HFF-Myc (cell line): ENCODE results near the gene RGMA.

ENCODE experiments used
- DNase-seq: peaks from one replicate; pipeline ENCODE4 v3.0.0-alpha.2; 2011; ENCODE audit warnings: low read depth; ENCODE audit errors: extremely low read depth
- H3K4me3 ChIP-seq: replicated peaks from 2 replicates; pipeline ENCODE4 v1.5.1; 2011; ENCODE audit warnings: low read depth, mild to moderate bottlenecking, control low read depth, low read length
- CTCF ChIP-seq: IDR thresholded peaks from 2 replicates; pipeline ENCODE4 v1.5.1; 2012; ENCODE audit warnings: mild to moderate bottlenecking, low read depth, low read length, control low read depth; ENCODE audit errors: missing control alignments

Gene RGMA

GRCh38 chr15:93127286-93127685 is 38.3 kb upstream of the RGMA start:
- TF ChIP-seq CTCF = no peak
- H3K4me3 ChIP-seq = no peak overlapping the region
- DNase-seq = no peak

GRCh38 chr15:93126599-93126998 is 37.6 kb upstream of the RGMA start:
- no peak overlapping the region for H3K4me3 ChIP-seq
- DNase-seq = no peak
- no peak for TF ChIP-seq CTCF

GRCh38 chr15:93126148-93126547 is 37.1 kb upstream of the RGMA start:
- no peak overlapping the region for H3K4me3 ChIP-seq
- no peak for TF ChIP-seq CTCF
- no peak for DNase-seq

GRCh38 chr15:93124126-93124525 is 35.1 kb upstream of the RGMA start:
- TF ChIP-seq CTCF = no peak
- DNase-seq = no peak
- no peak overlapping the region for H3K4me3 ChIP-seq

- H3K4me3 ChIP-seq = no peak overlapping the region
- no peak for TF ChIP-seq CTCF
- DNase-seq = no peak
Measured at GRCh38 chr15:93121973-93122910, 33.2 kb upstream of the RGMA start.

- TF ChIP-seq CTCF = no peak
- no peak for DNase-seq
- no peak overlapping the region for H3K4me3 ChIP-seq
Measured at GRCh38 chr15:93121107-93121506, 32.1 kb upstream of the RGMA start.
